Breast epithelium (tissue), 4 donors: ENCODE data around the gene MAP3K15. TPM values are rescaled to one million over a fixed set of nuclear protein-coding genes. Genes with fewer than 3 reads are reported as not detected.
A peak's percentile ranks its signal among the peaks of the same experiment; 100 is the strongest.
"Not testable (repeated sequence)": the region's sequence is repeated elsewhere in the genome, so short reads cannot be mapped to it uniquely, and the experiment has no call there.

Source experiments
- DNase-seq, 2 donors: peaks; one replicate each; pipeline ENCODE4 v3.0.0-alpha.2; 2019; ENCODE audit warnings: low spot score in 2 of 2
- H3K27ac ChIP-seq, 2 donors: fragments of 200-600 bp; sonication (generic) in 1 of 2; one replicate each; pipeline ENCODE4 v1.5.1; 2016 to 2019; ENCODE audit warnings: mild to moderate bottlenecking in 1 of 2
- H3K27me3 ChIP-seq, 2 donors: fragments of 200-600 bp; sonication (generic) in 1 of 2; one replicate each; pipeline versions ENCODE4 v1.5.1 to v1.6.0; 2017 to 2019; ENCODE audit warnings: control low read depth in 1 of 2, mild to moderate bottlenecking in 1 of 2
- H3K36me3 ChIP-seq: fragments of 200-600 bp; one replicate; pipeline ENCODE4 v1.5.1; 2019
- H3K4me1 ChIP-seq, 2 donors: fragments of 200-600 bp; sonication (generic); one replicate each; pipeline ENCODE4 v1.5.1; 2016 to 2019; ENCODE audit warnings: control low read depth in 1 of 2
- H3K4me3 ChIP-seq, 3 donors: fragments of 200-600 bp; sonication (generic); 1 replicate in 2 of 3; 2 replicates in 1 of 3; pipeline ENCODE4 v1.5.1; 2016 to 2019; ENCODE audit warnings: mild to moderate bottlenecking in 3 of 3, moderate library complexity in 2 of 3
- H3K9me3 ChIP-seq, 2 donors: fragments of 200-600 bp; sonication (generic) in 1 of 2; one replicate each; pipeline ENCODE4 v1.5.1; 2016 to 2019; ENCODE audit warnings: control low read depth in 1 of 2
- CTCF ChIP-seq, 3 donors: fragments of 450-650 bp; IDR thresholded peaks; one replicate each; pipeline ENCODE4 v1.5.1; 2016 to 2017; ENCODE audit warnings: antibody characterized with exemption in 3 of 3, mild to moderate bottlenecking in 3 of 3, moderate library complexity in 3 of 3
- POLR2A ChIP-seq: fragments of 450-650 bp; IDR thresholded peaks from one replicate; pipeline ENCODE4 v1.6.1; 2016; ENCODE audit warnings: antibody characterized with exemption, mild to moderate bottlenecking, moderate library complexity
- POLR2AphosphoS5 ChIP-seq, 3 donors: sonication (generic); formaldehyde crosslinking; IDR thresholded peaks; one replicate each; pipeline ENCODE4 v1.6.1; 2017; ENCODE audit warnings: antibody characterized with exemption in 3 of 3
- intact Hi-C: fragments of 100-400 bp; cut with DNase I; formaldehyde crosslinking; loops from one replicate; pipeline ENCODE4 v1.15.1; 2023; ENCODE audit warnings: low total_unique reads
- total RNA-seq, 3 donors: library from RNA; depleted of rRNA; stranded (reverse); fragments of >200 nt; gene quantifications; one replicate each; pipeline ENCODE4 v1.1.0, GENCODE V29; 2016

MAP3K15 gene
- total RNA-seq, 3 donors from 2014 or later, result not detected

DNA sequence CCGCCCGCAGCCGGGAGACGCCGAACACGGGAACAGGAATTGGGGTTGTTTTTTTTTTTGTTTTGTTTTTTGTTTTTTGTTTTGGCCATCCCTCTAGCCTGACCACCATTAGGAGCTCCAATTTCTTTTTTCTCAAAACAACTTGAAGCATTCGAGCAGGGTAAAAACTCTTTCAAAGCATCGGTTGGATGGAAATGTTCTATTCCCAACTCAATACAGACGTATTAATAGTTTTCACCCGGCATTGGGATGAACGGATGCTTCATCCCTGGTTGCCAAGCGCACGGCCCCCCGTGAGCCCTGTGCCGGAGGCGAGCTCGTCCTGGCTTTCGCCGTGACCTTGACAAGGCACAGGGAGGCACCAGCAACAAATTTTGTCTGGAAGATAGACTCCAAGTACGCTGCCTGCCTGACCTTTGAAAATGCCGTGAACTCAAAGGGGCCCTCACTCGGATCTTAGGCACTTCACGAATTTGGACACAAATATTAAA, 352 bp upstream of the MAP3K15 start:
- peak overlapping the region; percentile 18 to 64 (median 36) for H3K4me3 ChIP-seq
- H3K27ac ChIP-seq, result no peak overlapping the region
- H3K4me1 ChIP-seq, result no peaks in the 10 kb centered on the region
- no peak for DNase-seq
- intact Hi-C loops, result no loop called here
- peaks cover 5 to 18% of the 10 kb centered on the region in 2 donors for H3K9me3 ChIP-seq
- H3K27me3 ChIP-seq, result peaks cover 0 to 44% of the 10 kb centered on the region in 2 donors
- TF ChIP-seq POLR2AphosphoS5 (IDR thresholded peaks at IDR 0.05) (no peak), CTCF (IDR thresholded peaks at IDR 0.05) (no peak), POLR2A (no peak)
- no peaks in the 10 kb centered on the region for H3K36me3 ChIP-seq

GRCh38 chrX:19513383-19513782, 1.9 kb downstream of the MAP3K15 start:
- H3K4me1 ChIP-seq, result no peaks in the 10 kb centered on the region
- intact Hi-C loops, result no loop called here
- peaks cover 0 to 37% of the 10 kb centered on the region in 2 donors for H3K27me3 ChIP-seq
- H3K27ac ChIP-seq, result no peak overlapping the region
- DNase-seq, result no peak
- H3K36me3 ChIP-seq, result no peaks in the 10 kb centered on the region
- H3K9me3 ChIP-seq, result peaks cover 5 to 14% of the 10 kb centered on the region in 2 donors
- peak overlapping the region in 1 of 3 donors; percentile 16 for H3K4me3 ChIP-seq
- no peak for TF ChIP-seq CTCF (IDR thresholded peaks at IDR 0.05)

- Histone ChIP-seq H3K4me3 (no peak overlapping the region), H3K27ac (no peak overlapping the region), H3K4me1 (no peaks in the 10 kb centered on the region), H3K36me3 (no peaks in the 10 kb centered on the region), H3K27me3 (peaks cover 0 to 37% of the 10 kb centered on the region in 2 donors), H3K9me3 (peaks cover 5 to 15% of the 10 kb centered on the region in 2 donors)
- TF ChIP-seq CTCF (IDR thresholded peaks at IDR 0.05) (no peak), POLR2A (no peak), POLR2AphosphoS5 (IDR thresholded peaks at IDR 0.05) (no peak)
- intact Hi-C loops, result no loop called here
- DNase-seq, result no peak
Observed at GRCh38 chrX:19512961-19513360, 2.3 kb downstream of the MAP3K15 start.

DNA sequence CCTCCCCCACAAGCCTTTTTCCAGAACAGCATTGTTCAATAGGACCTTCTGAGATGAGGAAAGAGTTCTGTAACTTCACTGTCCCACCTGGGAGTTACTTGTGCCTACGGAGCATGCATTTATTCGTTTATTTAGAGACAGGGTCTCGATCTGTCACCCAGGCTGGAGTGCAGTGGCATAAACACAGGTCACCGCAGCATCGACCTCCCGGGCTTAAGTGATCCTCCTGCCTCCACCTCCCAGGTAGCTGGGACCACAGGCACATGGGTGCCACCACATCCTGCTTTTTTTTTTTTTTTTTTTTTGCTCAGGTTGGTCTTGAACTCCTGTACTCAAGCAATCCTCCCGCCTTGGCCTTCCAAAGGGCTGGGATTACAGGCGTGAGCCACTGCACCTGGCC, 2.9 kb downstream of the MAP3K15 start:
- Histone ChIP-seq H3K4me1 (no peaks in the 10 kb centered on the region), H3K9me3 (peaks cover 0 to 9% of the 10 kb centered on the region in 2 donors), H3K27ac (no peak overlapping the region), H3K4me3 (no peak overlapping the region), H3K36me3 (no peaks in the 10 kb centered on the region), H3K27me3 (peaks cover 0 to 32% of the 10 kb centered on the region in 2 donors)
- TF ChIP-seq POLR2AphosphoS5 (IDR thresholded peaks at IDR 0.05), result no peak
- TF ChIP-seq CTCF (IDR thresholded peaks at IDR 0.05), result no peak
- TF ChIP-seq POLR2A, result no peak
- no peak for DNase-seq
- intact Hi-C loops, result no loop called here

DNA sequence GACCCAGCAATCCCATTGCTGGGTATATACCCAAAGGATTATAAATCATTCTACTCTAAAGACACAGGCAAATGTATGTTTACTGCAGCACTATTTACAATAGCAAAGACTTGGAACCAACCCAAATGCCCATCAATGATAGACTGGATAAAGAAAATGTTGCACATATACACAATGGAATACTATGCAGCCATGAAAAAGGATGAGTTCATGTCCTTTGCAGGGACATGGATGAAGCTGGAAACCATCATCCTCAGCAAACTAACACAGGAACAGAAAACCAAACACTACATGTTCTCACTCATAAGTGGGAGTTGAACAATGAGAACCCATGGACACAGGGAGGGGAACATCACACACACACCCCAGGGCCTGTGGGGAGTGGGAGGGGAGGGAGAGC, 3.5 kb downstream of the MAP3K15 start:
- H3K36me3 ChIP-seq, intact Hi-C loops, H3K9me3 ChIP-seq, H3K4me3 ChIP-seq, H3K27ac ChIP-seq, H3K4me1 ChIP-seq, DNase-seq: not testable (repeated sequence)
- peaks cover 0 to 27% of the 10 kb centered on the region in 2 donors for H3K27me3 ChIP-seq

DNA sequence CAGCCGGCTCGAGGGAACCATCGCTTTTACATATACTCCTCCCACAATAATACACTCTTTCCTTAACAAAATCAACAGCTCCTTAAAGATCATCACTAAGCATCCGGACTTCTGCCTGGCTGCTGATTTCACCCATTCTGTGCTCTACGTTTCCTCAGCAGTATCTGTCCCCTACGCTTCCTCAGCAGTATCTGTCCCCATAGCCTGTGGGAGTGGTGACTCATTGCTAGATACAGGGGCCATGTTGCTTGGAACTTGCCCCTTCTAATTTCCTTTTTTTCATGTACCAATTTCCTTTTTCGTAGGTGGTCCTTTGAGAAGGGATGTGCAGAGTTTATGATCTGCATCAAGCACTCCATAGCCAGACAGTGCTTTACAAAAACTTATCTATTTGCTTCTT, 18.6 kb downstream of the MAP3K15 start:
- DNase-seq, result no peak
- Histone ChIP-seq H3K27ac (no peak overlapping the region), H3K4me1 (no peaks in the 10 kb centered on the region), H3K36me3 (no peaks in the 10 kb centered on the region), H3K4me3 (no peak overlapping the region), H3K27me3 (peaks cover 0 to 28% of the 10 kb centered on the region in 2 donors), H3K9me3 (no peaks in the 10 kb centered on the region)
- intact Hi-C loops, result no loop called here
- no peak for TF ChIP-seq CTCF (IDR thresholded peaks at IDR 0.05)
- TF ChIP-seq POLR2A, result no peak
- no peak for TF ChIP-seq POLR2AphosphoS5 (IDR thresholded peaks at IDR 0.05)
